HUES64 (cell line): Measurements from ENCODE around the gene ABCB6. TPM values are rescaled to one million over a fixed set of nuclear protein-coding genes. Genes with fewer than 3 reads are reported as not detected.
"Not testable (repeated sequence)": the region's sequence is repeated elsewhere in the genome, so short reads cannot be mapped to it uniquely, and the experiment has no call there.

Experiments used
- H3K27ac ChIP-seq: 2 replicates; pipeline ENCODE4 v1.7.0; 2013; ENCODE audit warnings: low read depth, low read length, inconsistent platforms
- H3K27me3 ChIP-seq: 2 replicates; pipeline ENCODE4 v1.6.1; 2013; ENCODE audit warnings: mild to moderate bottlenecking, low read length; ENCODE audit not compliant: insufficient read depth
- H3K36me3 ChIP-seq: 2 replicates; pipeline ENCODE4 v1.6.1; 2013; ENCODE audit warnings: mild to moderate bottlenecking, low read length; ENCODE audit not compliant: insufficient read depth
- H3K4me1 ChIP-seq: 2 replicates; pipeline ENCODE4 v1.6.1; 2013; ENCODE audit warnings: mild to moderate bottlenecking, low read length, moderate library complexity; ENCODE audit not compliant: insufficient read depth
- H3K4me3 ChIP-seq: 2 replicates; pipeline ENCODE4 v1.5.1; 2013; ENCODE audit warnings: mild to moderate bottlenecking, low read length, moderate library complexity
- H3K9ac ChIP-seq: 2 replicates; pipeline ENCODE4 v1.6.1; 2013; ENCODE audit warnings: mild to moderate bottlenecking, low read depth, low read length
- H3K9me3 ChIP-seq: 2 replicates; pipeline ENCODE4 v1.6.1; 2013; ENCODE audit warnings: low read depth, low read length; ENCODE audit not compliant: insufficient read depth
- WGBS: fragments of 150-250, 120-280 bp; methylation state at CpG from one replicate; pipeline ENCODE4 v1.1.7; 2013; ENCODE audit warnings: missing lambda C conversion rate; 5-methylcytosine and 5-hydroxymethylcytosine counted together
- polyA plus RNA-seq, 2 experiments: library from polyadenylated mRNA; stranded (reverse); fragments of 50-300 nt; gene quantifications; one replicate each; pipeline ENCODE4 v1.2.3, GENCODE V29; 2013

ABCB6 gene
- polyA plus RNA-seq (2013, experiment 1 of 2), result 16.3 TPM
- polyA plus RNA-seq (2013, experiment 2 of 2), result 20.2 TPM

GRCh38 chr2:219218732-219219701 lies at the start of gene ABCB6:
TSS of gene ABCB6 (minus strand) at chr2:219218958. CDS start at chr2:219218673, 285 bp downstream.
- H3K27me3 ChIP-seq, result no peaks in the 10 kb centered on the region
- WGBS, result 16% methylated on average over 71 of the region's 71 CpGs
- peaks cover 7% of the 10 kb centered on the region for H3K4me1 ChIP-seq
- H3K4me3 ChIP-seq, result peak within 1 kb of the TSS; percentile 63
- H3K36me3 ChIP-seq, result peaks cover 52% of the 10 kb centered on the region
- no peaks in the 10 kb centered on the region for H3K9me3 ChIP-seq
- peak within 1 kb of the TSS; percentile 88 for H3K9ac ChIP-seq
- peak within 1 kb of the TSS; percentile 71 for H3K27ac ChIP-seq

GRCh38 chr2:219268294-219268693 lies 49.5 kb upstream of the ABCB6 start:
- Histone ChIP-seq H3K36me3 (no peaks in the 10 kb centered on the region), H3K4me1 (no peaks in the 10 kb centered on the region), H3K27me3 (peaks cover 5% of the 10 kb centered on the region), H3K4me3 (no peak overlapping the region), H3K9me3 (no peaks in the 10 kb centered on the region), H3K27ac (no peak overlapping the region), H3K9ac (no peak overlapping the region)
- WGBS, result 80% methylated on average over 1 of the region's 2 CpGs

GRCh38 chr2:219266886-219267285 lies 48.1 kb upstream of the ABCB6 start:
- no peak overlapping the region for H3K9ac ChIP-seq
- WGBS, result 90% methylated on average over 1 of the region's 1 CpG
- H3K27me3 ChIP-seq, result peaks cover 8% of the 10 kb centered on the region
- no peaks in the 10 kb centered on the region for H3K36me3 ChIP-seq
- H3K4me3 ChIP-seq, result no peak overlapping the region
- H3K4me1 ChIP-seq, result no peaks in the 10 kb centered on the region
- no peak overlapping the region for H3K27ac ChIP-seq
- no peaks in the 10 kb centered on the region for H3K9me3 ChIP-seq

DNA sequence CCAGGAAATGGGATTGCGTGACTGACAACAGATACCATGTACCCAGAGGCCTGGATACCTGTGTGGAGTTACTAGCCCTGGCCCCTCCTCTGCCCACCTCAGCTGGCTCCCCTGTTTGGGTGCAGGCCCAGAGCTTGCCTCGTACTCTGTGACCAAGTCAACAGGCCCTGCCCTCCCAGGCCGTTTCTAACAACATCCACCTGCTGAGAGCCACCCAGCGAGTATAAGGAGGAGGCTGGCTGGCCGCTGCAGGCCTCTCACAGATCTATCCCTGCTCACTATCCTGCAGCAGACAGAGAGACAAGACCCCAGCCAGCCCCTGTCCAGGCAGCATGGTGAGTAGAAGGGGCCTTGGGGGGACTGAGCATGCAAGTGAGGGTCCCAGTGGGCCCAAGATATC lies 47.5 kb upstream of the ABCB6 start:
- Histone ChIP-seq H3K27me3 (peaks cover 14% of the 10 kb centered on the region), H3K36me3 (no peaks in the 10 kb centered on the region), H3K27ac (no peak overlapping the region), H3K9me3 (no peaks in the 10 kb centered on the region), H3K4me3 (no peak overlapping the region), H3K4me1 (no peaks in the 10 kb centered on the region), H3K9ac (no peak overlapping the region)
- WGBS, result 69% methylated on average over 5 of the region's 5 CpGs

DNA sequence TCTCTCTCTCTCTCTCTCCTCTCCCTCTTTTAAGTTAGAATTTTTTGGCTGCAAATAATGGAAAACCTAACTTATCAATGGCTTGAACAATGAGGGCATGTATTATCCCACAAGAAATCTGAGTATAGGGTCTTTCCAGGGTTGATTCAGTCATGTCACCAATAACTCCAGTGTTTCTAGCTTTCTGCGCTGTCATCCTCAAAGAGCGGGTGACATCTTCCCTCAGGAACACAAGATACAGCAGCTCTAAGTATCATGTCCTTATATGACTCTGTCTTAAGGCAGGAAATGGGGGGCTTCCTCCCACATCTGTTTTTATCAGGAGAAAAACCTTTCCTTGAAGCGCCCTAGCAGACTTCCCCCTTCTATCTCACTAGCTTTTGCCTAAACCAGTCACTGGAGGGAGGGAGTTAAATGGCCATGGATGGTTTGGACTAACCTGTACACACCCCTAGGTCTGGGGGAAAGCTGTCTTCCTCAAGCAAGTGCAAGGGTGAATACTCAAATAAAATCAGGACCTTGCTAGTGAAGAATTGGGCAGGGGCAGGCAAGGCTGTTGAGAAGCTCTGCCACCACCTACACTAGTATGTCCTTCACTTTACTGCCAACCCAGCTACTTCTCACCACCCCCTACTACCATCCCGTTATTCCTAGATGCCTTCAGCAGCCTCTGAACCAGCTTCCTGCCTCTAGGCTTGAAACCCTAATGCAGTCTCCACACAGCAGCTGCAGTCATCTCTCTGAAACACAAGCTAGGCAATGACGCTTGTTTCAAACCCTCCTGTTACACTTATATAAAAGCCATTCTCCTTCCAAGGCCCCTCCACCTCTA lies 42.5 kb upstream of the ABCB6 start:
- Histone ChIP-seq H3K4me3 (no peak overlapping the region), H3K9ac (no peak overlapping the region), H3K4me1 (no peaks in the 10 kb centered on the region), H3K27ac (no peak overlapping the region), H3K9me3 (no peaks in the 10 kb centered on the region), H3K36me3 (no peaks in the 10 kb centered on the region), H3K27me3 (peaks cover 31% of the 10 kb centered on the region)
- 86% methylated on average over 4 of the region's 5 CpGs for WGBS

DNA sequence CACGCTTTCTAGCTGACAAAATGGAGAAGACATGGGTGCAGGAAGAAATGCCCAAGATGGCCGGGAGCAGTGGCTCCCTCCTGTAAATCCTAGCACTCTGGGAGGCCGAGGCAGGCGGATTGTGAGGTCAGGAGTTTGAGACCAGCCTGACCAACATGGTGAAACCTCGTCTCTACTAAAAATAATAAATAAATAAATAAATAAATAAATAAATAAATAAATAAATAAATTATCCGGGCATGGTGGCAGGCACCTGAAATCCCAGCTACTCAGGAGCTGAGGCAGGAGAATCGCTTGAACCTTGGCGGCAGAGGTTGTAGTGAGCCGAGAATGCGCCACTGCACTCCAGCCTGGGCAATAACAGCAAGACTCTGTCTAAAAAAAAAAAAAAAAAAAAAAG lies 40.2 kb upstream of the ABCB6 start:
- 86% methylated on average over 9 of the region's 10 CpGs for WGBS
- not testable (repeated sequence) for H3K9me3 ChIP-seq
- H3K27me3 ChIP-seq, result peaks cover 54% of the 10 kb centered on the region

GRCh38 chr2:219254590-219255201 lies 35.9 kb upstream of the ABCB6 start:
- no peak overlapping the region for H3K27ac ChIP-seq
- 30% methylated on average over 12 of the region's 12 CpGs for WGBS
- H3K4me1 ChIP-seq, result peaks cover 9% of the 10 kb centered on the region; the same call in 1 of the 2 replicates
- H3K9ac ChIP-seq, result no peak overlapping the region
- H3K27me3 ChIP-seq, result peaks cover 64% of the 10 kb centered on the region
- peaks cover 10% of the 10 kb centered on the region; the same call in 1 of the 2 replicates for H3K36me3 ChIP-seq
- H3K4me3 ChIP-seq, result peak overlapping the region; percentile 56
- H3K9me3 ChIP-seq, result no peaks in the 10 kb centered on the region

More for the DNA sequence above, 40.2 kb upstream of the ABCB6 start:
- not testable (repeated sequence) for H3K4me1 ChIP-seq, H3K4me3 ChIP-seq, H3K9ac ChIP-seq, H3K36me3 ChIP-seq, H3K27ac ChIP-seq

- WGBS, result 1% methylated on average over 76 of the region's 76 CpGs
- peak within 1 kb of the TSS; percentile 45 for H3K9ac ChIP-seq
- H3K4me3 ChIP-seq, result peak within 1 kb of the TSS; percentile 56
- peaks cover 59% of the 10 kb centered on the region for H3K27me3 ChIP-seq
- H3K4me1 ChIP-seq, result peaks cover 9% of the 10 kb centered on the region; the same call in 1 of the 2 replicates
- H3K9me3 ChIP-seq, result no peaks in the 10 kb centered on the region
- H3K27ac ChIP-seq, result no peak within 1 kb of the TSS
- H3K36me3 ChIP-seq, result peaks cover 11% of the 10 kb centered on the region; the same call in 1 of the 2 replicates
Measured at GRCh38 chr2:219253753-219254589, 35.2 kb upstream of the ABCB6 start, which contains the start of gene TUBA4A. TSS of gene TUBA4A (minus strand) at chr2:219253918. CDS start at chr2:219253858, 60 bp downstream.

GRCh38 chr2:219252900-219253752 lies 34.4 kb upstream of the ABCB6 start, which contains the start of gene TUBA4B:
TSS of gene TUBA4B (plus strand) at chr2:219253243. CDS start at chr2:219253408, 165 bp downstream.
- H3K9ac ChIP-seq, result peak within 1 kb of the TSS; percentile 45
- H3K4me1 ChIP-seq, result peaks cover 9% of the 10 kb centered on the region; the same call in 1 of the 2 replicates
- no peak within 1 kb of the TSS for H3K27ac ChIP-seq
- peaks cover 14% of the 10 kb centered on the region; the same call in 1 of the 2 replicates for H3K36me3 ChIP-seq
- WGBS, result 2% methylated on average over 46 of the region's 49 CpGs
- H3K9me3 ChIP-seq, result no peaks in the 10 kb centered on the region
- peak within 1 kb of the TSS; percentile 56 for H3K4me3 ChIP-seq
- H3K27me3 ChIP-seq, result peaks cover 59% of the 10 kb centered on the region
